Eye (tissue), 1 donor: ENCODE measurements around the gene ZSWIM4.
A peak's percentile ranks its signal among the peaks of the same experiment; 100 is the strongest.

Experiments
- DNase-seq: peaks from one replicate; pipeline ENCODE4 v3.0.0-alpha.2; 2015

The ZSWIM4 gene

DNA sequence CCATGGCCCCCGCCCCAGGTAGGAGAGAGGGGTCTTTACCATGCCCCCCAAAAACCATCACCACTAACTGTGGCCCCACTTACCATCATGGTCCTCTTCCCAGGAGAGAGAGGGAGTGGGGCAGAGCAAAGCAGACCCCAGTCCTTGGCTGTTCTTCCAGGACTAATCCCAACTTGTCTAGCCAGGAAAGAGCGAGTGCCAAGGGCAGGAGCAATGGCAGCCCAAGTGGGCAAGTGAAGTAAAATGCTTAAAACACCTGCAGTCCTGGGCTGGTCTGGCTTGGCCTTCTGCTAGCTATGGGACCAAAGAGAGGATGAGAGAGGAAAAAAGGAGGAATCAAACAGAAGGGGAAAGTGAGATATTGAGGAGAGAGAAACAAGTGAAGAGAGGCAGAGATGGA, 17.9 kb downstream of the ZSWIM4 start:
- no peak for DNase-seq

GRCh38 chr19:13814550-13814949, 19.3 kb downstream of the ZSWIM4 start:
- DNase-seq: no peak

DNA sequence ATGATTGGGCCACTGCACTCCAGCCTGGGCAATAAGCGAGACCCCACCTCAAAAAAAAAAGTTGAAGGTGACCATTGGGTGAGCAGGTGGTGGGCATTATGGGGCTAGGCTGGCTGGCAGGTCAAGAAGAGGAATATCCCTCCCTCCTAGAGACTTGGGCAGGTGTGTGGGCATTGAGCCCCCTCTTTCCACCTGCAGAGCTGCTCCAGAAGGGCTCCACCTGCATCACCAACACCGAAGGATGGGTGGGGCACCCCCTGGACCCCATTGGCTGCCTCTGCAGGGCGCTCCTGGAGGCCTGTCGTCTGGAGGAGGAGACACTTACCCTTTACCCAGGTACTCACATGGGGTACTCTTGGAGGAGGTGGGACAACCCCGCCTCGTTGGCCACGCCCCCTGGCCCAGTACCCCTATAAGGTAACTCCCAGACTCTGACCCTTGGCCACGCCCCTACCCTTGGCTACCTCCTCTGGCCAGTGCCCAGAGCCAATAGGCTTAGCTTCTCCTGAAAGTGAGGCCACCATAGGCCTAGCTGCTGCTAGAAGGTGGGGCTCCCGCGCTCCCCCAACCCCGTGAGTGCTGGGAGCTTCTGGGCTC, 21.9 kb downstream of the ZSWIM4 start:
- peak; percentile 15 for DNase-seq

DNA sequence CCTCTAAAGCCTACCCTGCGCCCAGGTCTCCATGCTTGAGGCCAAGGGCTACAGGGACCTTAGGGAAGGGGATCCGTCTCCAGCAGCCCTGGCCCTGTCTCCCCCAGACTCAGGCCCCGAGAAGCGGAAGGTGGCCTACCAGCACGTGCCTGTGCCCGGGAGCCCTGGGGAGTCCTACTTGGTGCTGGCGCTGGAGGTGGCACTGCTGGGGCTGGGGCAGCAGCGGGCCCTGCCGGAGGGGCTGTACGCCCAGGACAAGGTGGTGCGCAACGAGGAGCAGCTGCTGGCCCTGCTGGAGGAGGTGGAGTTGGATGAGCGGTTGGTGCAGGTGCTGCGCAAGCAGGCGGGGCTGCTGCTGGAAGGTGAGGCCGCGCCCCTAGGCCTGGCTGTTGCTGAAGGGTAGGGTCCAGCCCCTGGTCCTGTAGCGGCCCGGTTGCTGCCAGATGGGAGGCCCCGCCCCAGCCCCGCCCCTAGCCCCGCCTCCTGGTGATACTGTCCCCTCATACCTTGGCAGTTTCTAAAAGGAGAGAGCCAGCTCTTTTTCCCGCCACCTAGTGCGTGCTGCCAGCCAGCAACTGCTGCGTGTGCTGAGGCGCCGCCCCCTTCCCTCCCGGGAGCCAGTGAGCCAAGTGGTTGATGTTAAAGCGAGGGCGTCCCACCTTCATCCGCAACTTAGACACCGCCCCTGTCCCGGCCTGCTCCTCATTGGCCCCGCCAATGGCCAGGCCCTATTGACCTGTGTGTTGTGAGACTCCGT, 22.6 kb downstream of the ZSWIM4 start:
- peak; percentile 60 for DNase-seq

DNA sequence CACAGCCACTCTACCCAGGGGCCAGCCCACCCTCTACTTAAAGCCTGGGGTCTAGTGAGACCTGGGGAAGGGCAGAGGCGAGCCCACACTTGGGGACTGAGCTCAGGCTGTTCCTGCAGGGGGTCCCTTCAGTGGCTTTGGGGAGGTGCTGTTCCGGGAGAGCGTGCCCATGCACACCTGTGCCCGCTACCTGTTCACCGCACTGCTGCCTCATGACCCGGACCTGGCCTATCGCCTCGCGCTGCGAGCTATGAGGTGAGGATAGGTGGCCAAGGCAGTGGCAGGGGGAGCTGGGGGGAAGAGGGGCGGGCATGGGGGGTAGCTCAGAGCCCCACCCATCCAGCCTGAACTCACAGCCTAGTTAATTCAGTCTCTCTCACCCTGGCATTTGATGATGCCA, 24.0 kb downstream of the ZSWIM4 start:
- no peak for DNase-seq

DNA sequence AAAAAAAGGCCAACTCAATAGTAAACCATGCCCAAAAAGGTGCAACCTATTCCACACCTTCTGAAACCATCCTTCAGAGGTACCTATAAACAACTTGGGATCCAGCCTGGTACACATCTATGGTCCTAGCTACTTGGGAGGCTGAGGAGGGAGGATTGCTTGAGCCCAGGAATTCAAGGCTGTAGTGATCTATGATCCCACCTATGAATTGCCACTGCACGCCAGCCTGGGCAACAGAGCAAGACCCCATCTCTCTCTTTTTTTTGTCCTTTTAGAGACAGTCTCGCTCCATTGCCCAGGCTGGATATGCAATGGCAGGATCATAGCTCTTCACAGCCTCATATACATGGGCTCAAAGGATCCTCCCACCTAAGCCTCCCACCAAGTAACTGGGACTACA, 26.0 kb downstream of the ZSWIM4 start:
- no peak for DNase-seq

GRCh38 chr19:13823256-13823655, 28.0 kb downstream of the ZSWIM4 start:
- no peak for DNase-seq

DNA sequence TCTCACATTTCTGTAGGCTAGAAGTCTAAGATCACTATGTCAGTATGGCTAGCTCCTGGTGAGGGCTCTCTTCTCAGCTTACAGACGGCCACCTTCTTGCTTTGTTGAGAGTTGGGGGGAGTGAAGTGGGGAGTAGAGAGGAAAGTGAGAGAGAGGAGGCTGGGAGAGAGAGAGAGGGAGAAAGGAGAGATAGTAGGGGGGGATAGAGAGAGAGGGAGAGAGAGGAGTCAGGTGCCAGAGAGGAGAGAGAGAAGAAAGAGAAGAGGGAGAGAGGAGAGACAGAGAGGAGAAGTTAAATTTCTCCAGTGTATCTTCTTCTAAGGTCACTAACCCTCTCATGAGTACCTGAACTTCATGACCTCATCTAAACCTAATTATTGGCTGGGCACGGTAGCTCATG, 28.7 kb downstream of the ZSWIM4 start:
- DNase-seq: no peak

DNA sequence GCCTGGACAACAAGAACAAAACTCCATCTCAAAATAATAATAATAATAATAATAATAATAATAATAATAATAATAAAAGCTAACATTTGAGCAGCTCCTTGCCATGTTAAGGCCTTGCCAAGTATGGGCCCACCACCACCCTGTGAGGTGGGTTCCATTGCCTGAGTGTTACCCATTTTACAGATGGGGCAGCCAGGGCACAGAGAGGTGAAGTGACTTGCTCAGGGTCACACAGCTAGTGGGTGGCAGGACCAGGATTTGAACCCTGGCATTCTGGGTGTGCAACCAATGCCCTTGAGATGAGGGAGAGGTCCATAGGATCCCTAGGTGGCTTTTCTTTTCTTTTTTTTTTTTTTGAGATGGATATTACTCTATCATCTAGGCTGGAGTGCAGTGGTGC, 29.5 kb downstream of the ZSWIM4 start:
- no peak for DNase-seq

GRCh38 chr19:13825489-13826441, 30.5 kb downstream of the ZSWIM4 start:
- DNase-seq: peak; percentile 27

DNA sequence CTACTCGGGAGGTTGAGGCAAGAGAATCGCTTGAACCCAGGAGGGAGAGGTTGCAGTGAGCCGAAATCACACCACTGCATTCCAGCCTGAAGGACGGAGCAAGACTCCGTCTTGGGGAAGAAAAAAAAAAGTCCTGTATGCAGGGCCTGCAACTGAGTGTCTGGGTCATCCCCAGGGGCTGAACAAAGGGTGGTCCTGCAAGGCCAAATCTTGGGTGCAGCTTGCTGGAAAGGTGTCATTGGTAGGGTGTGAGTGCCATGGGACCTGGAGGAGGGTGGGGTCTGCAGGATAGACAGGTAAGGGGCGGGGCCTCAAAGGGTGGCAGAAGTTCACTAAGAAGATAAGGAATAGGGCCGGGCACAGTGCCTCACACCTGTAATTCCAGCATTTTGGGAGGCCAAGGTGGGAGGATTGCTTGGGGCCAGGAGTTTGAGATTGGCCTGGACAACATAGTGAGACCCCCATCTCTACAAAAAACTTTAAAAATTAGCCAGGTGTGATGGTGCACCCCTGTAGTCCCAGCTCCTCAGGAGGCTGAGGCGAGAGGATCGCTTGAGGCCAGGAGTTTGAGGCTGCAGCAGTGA, 31.5 kb downstream of the ZSWIM4 start:
- no peak for DNase-seq

GRCh38 chr19:13827656-13828055, 32.4 kb downstream of the ZSWIM4 start:
- DNase-seq: no peak

GRCh38 chr19:13830114-13830740, 35.0 kb downstream of the ZSWIM4 start:
- no peak for DNase-seq

DNA sequence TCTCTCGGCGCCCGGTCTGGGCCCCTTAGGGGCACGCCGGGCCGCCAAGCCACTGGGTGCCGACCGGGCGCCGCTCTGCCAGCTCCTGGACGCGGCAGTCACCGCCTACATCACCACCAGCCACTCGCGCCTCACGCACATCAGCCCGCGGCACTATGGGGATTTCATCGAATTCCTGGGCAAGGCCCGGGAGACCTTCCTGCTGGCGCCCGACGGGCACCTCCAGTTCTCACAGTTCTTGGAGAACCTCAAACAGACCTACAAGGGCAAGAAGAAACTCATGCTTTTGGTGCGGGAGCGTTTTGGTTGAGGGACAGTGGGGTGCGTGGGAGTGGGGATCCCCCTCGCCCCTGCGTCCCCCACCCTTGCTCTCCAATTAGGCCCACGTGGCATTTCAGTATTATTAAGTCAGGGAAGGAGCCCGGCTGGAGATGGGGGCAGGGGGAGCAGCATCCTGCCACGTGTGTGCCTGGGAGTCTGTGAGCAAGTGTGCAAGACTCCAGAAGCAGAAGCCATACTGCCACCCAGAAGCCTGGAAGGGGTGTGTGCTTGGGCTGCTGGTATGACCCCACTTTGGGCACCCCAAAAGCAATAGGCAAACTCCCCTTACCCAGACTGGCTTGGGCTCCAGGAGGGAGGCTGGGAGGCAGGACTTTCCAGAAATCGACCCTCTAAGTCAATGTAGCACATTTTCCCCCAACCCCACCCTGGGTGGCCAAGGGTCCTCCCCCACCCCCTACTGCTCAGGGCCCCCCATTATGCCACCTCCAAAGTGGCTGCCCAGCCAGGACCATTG, 35.7 kb downstream of the ZSWIM4 start:
- DNase-seq: no peak

GRCh38 chr19:13831537-13832467, 36.6 kb downstream of the ZSWIM4 start:
- no peak for DNase-seq

DNA sequence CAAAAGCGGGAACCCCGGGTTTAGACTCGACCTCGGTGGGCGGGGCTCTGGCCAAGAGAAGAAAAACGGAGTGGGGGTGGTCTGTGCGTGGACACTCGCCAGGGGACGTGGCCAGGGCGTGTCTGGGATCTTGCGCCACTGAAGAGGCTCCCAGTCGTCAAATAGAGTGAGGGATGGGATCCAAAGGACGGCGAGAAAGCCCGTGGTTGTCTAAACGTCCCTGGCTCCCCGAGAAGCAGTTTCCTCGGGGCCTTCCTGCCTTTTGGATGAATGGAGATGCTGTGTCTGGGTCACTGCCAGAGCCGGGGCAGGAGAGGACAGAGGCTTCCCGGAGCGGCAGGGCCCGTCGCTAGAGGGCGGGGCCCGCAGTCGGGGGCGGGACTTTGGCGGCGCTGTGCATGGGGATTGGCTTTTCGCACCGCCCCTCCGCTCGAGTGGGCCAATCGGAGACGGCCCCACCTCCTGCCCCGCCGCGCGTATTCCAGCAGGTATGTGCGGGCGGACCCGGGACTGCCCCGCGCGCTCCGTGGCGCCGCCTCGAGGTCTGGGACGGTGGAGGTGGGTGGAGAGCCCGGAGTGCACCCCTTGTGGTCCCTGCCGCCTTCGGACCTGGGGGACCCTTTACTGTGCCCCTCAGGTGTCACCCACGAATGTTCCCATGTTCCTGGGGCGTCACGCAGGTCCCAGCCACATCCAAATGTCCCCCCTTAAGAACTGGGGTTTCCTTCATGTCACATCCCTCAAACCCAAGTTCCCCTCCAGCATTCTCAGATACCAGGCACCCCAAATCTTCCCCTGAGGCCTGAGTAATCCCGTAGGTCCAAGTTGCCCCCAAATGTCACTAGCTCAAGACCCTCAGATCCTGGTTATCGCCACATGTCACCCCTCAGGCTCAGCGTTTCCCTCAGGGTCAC, 38.3 kb downstream of the ZSWIM4 start:
- peak; percentile 94 for DNase-seq

- peak; percentile 21 for DNase-seq
Observed at GRCh38 chr19:13834244-13835069, 39.2 kb downstream of the ZSWIM4 start.
